ENCODE data around the gene IPO13.

IPO13 gene

DNA sequence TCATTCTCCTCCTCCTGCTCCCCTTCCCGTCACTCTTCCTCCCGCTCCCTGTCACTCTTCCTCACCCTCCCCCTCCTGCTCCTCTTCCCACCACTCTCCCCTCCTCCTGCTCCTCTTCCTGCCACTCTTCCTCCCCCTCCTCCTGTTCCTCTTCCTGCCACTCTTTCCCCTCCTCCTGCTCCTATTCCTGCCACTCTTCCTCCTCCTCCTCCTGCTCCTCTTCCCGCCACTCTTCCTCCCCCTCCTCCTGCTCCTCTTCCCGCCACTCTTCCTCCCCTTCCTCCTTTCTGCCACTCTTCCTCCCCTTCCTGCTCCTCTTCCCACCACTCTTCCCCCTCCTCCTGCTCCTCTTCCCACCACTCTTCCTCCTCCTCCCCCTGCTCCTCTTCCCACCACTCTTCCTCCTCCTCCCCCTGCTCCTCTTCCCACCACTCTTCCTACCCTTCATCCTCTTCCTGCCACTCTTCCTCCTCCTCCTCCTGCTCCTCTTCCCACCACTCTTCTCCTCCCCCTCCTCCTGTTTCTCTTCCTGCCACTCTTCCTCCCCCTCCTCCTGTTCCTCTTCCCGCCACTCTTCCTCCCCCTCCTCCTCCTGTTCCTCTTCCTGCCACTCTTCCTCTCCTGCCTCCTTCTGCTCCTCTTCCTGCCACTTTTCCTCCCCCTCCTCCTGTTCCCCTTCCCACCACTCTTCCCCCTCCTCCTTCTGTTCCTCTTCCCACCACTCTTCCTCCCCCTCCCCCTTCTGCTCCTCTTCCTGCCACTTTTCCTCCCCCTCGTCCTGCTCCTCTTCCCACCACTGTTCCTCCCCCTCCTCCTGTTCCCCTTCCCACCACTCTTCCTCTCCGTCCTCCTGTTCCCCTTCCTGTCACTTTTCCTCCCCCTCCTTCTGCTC lies 41.8 kb upstream of the IPO13 start:
- DNase-seq (ENCODE audit: low read depth) = no peak
- no peak for TF ChIP-seq CTCF (conservative IDR thresholded peaks at IDR 0.05; ENCODE audit: low read length)
- no peak overlapping the region for H3K4me3 ChIP-seq (ENCODE audit: low read length)

DNA sequence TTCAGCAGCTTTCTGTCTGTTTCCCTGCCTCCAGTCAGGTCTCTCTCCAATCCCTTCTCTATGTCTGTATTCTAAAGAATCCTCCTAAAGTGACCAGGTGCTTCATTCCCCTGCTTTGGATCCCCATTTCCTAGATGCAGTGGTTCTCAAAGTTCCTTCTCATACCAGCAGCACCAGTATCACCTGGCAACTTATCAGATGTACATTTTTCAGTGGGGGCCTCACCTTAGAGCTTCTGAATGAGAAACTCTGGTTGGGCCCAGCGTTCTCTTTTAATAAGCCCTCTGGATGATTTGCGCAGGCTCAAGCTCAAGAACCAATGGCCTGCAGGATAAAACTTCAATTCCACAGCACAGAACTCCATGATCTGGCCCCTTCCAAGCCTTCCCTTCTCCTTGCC lies 38.5 kb upstream of the IPO13 start:
- no peak for TF ChIP-seq CTCF (conservative IDR thresholded peaks at IDR 0.05; ENCODE audit: low read length)
- H3K4me3 ChIP-seq (ENCODE audit: low read length) = no peak overlapping the region
- DNase-seq (ENCODE audit: low read depth) = no peak

- H3K4me3 ChIP-seq (ENCODE audit: low read length) = no peak overlapping the region
- no peak for DNase-seq (ENCODE audit: low read depth)
- 0 out of 2 replicates have a peak, but pooled peaks have one; percentile 8 for TF ChIP-seq CTCF (conservative IDR thresholded peaks at IDR 0.05; ENCODE audit: low read length)
Measured at GRCh38 chr1:43908858-43909257, 37.9 kb upstream of the IPO13 start.

GRCh38 chr1:43910343-43910742 lies 36.4 kb upstream of the IPO13 start:
- H3K4me3 ChIP-seq (ENCODE audit: low read length) = no peak overlapping the region
- no peak for TF ChIP-seq CTCF (conservative IDR thresholded peaks at IDR 0.05; ENCODE audit: low read length)
- DNase-seq (ENCODE audit: low read depth) = no peak

DNA sequence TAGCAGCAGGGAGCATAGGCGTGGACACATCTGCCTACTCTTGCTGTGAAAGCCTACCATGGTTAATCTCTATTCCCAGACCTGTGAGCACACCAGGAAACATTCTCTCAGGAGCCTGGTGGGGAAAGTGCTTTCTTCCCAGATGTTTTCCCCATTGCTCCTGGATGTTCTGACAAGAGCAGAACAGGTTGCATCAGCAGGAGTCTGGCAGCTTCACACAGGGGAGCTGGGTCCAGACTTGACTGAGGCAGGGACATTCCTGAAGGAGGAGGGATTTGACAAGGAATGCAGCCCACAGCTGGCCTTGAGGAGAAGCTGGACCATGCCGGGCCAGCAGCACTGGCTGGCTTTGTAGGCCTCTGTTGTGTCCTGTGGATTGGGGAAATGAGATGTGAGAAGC lies 34.1 kb upstream of the IPO13 start:
- no peak for TF ChIP-seq CTCF (conservative IDR thresholded peaks at IDR 0.05; ENCODE audit: low read length)
- H3K4me3 ChIP-seq (ENCODE audit: low read length) = no peak overlapping the region
- DNase-seq (ENCODE audit: low read depth) = peak; percentile 96

DNA sequence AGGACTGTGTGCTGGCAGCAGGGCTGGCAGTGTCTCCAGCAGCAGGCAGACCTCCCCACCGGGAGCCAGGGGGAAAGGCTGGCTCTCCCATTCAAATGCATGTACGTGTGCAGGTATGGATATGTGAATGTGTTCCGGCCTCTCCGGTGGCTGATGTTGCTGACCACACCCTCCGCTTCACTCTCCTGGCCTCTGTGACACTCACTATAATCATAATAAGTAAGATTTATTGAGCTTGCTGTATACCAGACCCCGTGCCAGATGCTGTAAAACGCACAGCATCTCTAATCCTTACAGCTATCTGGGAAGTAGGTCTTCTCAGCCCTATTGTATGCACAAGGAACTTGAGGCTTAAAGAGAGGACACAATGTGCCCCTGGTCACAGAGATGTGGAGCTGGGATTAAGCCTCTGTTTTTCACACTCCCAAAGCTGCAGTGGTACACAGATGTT lies 33.7 kb upstream of the IPO13 start:
- no peak for TF ChIP-seq CTCF (conservative IDR thresholded peaks at IDR 0.05; ENCODE audit: low read length)
- no peak for DNase-seq (ENCODE audit: low read depth)

More for the DNA sequence above, 33.7 kb upstream of the IPO13 start:
- H3K4me3 ChIP-seq (ENCODE audit: low read length) = no peak overlapping the region
